Dendritic cell treated with granulocyte-macrophage colony-stimulating factor and Interleukin-4, amounts not matched to agents 40 ng/mL and 50 ng/mL, for 4 days (primary cell): ENCODE data around the gene MRPL45.

Experiments used
- H3K27ac Mint-ChIP-seq: one replicate; pipeline ENCODE4 v1.8.0; 2022; ENCODE audit warnings: mild to moderate bottlenecking, mixed read lengths
- H3K27me3 Mint-ChIP-seq: one replicate; pipeline ENCODE4 v1.8.0; 2022; ENCODE audit warnings: mild to moderate bottlenecking, mixed read lengths
- H3K36me3 Mint-ChIP-seq: one replicate; pipeline ENCODE4 v1.8.0; 2022; ENCODE audit warnings: low read depth, mixed read lengths
- H3K4me1 Mint-ChIP-seq: one replicate; pipeline ENCODE4 v1.8.0; 2022; ENCODE audit warnings: low read depth, mixed read lengths
- H3K4me3 Mint-ChIP-seq: one replicate; pipeline ENCODE4 v1.8.0; 2022; ENCODE audit warnings: mild to moderate bottlenecking, moderate library complexity, mixed read lengths
- H3K9me3 Mint-ChIP-seq: one replicate; pipeline ENCODE4 v1.8.0; 2022; ENCODE audit warnings: mixed read lengths
- intact Hi-C: fragments of 100-400 bp; cut with micrococcal nuclease; formaldehyde crosslinking; loops from one replicate; pipeline ENCODE4 v1.15.0; 2022

MRPL45 gene

DNA sequence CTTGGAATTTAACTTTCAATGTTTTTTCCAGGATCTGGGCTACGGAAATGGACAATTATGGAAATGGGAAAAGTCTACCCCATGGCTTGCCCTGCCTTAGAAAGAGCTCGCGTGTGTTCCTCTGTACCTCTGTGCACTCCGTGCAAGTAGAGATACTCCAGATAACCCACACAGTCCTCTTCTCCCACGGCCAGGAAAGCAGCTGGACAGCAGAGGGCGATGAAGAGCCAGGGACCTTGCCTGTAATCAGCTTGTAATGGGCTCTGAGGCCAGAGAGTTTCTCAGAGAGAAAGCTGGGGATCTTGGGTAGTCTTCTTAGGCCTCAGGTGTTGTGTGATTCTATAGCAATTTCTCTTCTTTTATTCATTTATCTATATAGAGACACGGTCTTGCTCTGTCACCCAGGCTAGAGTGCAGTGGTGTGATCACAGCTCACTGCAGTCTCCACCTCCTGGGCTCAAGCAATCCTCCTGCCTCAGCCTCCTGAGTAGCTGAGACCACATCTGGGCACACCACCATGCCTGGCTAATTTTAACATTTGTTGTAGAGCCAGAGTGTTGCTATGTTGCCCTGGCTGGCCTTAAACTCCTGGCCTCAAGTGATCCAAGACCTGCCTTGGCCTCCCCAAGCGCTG, 52.2 kb downstream of the MRPL45 start:
- no peak overlapping the region for H3K4me3 Mint-ChIP-seq
- H3K27ac Mint-ChIP-seq: no peak overlapping the region
- no peaks in the 10 kb centered on the region for H3K36me3 Mint-ChIP-seq
- intact Hi-C loops: loop anchor here (1.0 to 2.0 kb wide), 2 partner anchors 65 to 136 kb away; no protein-coding TSS in a partner anchor
- H3K4me1 Mint-ChIP-seq: peaks cover 35% of the 10 kb centered on the region
- H3K27me3 Mint-ChIP-seq: no peaks in the 10 kb centered on the region
- no peaks in the 10 kb centered on the region for H3K9me3 Mint-ChIP-seq

DNA sequence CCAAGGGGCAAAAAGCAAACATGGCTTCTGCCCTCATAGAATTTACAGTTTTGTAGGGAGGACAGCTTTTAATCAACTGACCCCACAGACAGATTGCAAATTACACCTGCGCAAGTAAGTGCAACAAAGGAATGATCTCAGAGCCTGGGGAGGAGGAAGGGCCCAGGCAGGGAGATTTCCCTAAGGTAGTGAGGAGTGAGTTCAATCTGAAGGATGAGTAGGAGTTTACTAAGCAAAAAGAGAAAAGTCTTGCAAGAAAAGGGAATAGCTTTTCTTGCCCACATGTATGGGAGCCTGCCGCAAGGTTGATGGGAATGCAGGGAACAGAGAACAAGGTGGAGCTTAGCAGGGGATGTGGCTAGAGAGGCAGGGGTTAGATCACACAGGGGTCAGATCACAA, 53.1 kb downstream of the MRPL45 start:
- Mint-ChIP-seq H3K4me3 (no peak overlapping the region), H3K9me3 (no peaks in the 10 kb centered on the region), H3K27me3 (no peaks in the 10 kb centered on the region), H3K36me3 (no peaks in the 10 kb centered on the region), H3K27ac (no peak overlapping the region), H3K4me1 (peaks cover 43% of the 10 kb centered on the region)
- intact Hi-C loops: loop anchor here (10.0 kb wide), 1 partner anchor 315 kb away; no protein-coding TSS in a partner anchor

DNA sequence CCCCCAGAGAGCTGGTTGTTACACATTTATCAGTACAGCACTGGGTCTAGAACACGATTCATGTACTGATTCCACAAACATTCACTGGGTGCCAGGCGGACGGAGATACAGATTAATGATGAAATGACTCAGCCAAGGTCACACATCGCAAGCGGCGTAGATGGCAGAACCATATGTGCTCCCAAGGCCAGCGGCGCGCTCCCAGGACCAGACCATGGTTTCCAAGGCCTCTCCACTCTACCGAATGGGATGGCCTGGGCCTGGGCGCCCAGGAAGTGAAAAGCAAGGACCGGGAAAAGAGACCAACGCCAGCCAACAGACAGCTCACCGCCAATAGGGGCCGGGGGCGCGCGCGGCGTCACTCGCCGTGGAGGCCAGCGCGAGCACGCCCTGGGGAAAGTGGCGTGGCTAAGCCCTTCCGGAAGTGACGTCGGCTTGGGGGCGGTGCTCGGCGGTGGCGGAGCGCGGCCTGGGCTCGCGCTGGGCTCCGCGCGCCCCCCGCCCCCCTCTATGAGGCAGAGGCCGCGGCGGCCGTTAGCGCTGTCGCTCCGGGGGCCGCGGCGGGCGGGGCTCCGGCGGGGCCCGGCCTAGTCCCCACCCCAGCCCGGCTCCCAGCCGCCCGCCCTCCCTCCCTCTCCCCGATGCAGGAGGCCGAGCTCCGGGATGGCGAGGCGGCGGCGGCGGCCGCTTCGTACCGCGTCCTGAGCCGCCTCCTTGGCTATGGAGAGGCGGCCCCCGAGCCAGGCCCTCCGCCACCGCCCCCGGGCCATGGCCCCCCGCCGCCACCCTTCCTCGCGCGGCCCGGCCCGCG, 54.6 kb downstream of the MRPL45 start, which contains the start of gene SOCS7:
TSS of gene SOCS7 (plus strand) at position 433 of the 811 bp plus-strand sequence. CDS start at position 642, 209 bp downstream.
- intact Hi-C loops: loop anchor here (10.0 kb wide), 1 partner anchor 313 kb away; no protein-coding TSS in a partner anchor
- peak within 1 kb of the TSS; percentile 82 for H3K4me3 Mint-ChIP-seq
- no peaks in the 10 kb centered on the region for H3K9me3 Mint-ChIP-seq
- H3K27ac Mint-ChIP-seq: peak within 1 kb of the TSS; percentile 93
- no peaks in the 10 kb centered on the region for H3K36me3 Mint-ChIP-seq
- peaks cover 55% of the 10 kb centered on the region for H3K4me1 Mint-ChIP-seq
- H3K27me3 Mint-ChIP-seq: no peaks in the 10 kb centered on the region

DNA sequence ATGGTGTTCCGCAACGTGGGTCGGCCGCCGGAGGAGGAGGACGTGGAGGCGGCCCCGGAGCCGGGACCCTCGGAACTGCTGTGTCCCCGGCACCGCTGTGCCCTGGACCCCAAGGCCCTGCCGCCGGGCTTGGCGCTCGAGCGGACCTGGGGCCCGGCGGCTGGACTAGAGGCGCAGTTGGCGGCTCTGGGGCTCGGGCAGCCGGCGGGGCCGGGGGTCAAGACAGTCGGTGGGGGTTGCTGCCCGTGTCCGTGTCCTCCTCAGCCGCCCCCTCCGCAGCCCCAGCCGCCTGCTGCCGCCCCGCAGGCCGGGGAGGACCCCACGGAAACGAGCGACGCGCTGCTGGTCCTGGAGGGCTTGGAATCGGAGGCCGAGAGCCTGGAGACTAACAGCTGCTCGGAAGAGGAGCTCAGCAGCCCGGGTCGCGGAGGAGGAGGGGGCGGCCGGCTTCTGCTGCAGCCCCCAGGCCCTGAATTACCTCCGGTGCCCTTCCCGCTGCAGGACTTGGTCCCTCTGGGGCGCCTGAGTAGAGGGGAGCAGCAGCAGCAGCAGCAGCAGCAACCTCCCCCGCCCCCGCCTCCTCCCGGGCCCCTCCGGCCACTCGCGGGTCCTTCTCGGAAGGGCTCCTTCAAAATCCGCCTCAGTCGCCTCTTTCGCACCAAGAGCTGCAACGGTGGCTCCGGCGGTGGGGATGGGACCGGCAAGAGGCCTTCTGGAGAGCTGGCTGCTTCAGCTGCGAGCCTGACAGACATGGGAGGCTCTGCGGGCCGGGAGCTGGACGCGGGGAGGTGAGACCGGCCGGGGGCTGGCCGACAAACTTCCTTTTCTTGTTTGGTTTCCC, 55.5 kb downstream of the MRPL45 start:
- Mint-ChIP-seq H3K9me3 (no peaks in the 10 kb centered on the region), H3K4me1 (peaks cover 62% of the 10 kb centered on the region), H3K27me3 (no peaks in the 10 kb centered on the region), H3K4me3 (peak overlapping the region; percentile 80), H3K27ac (peak overlapping the region; percentile 41), H3K36me3 (no peaks in the 10 kb centered on the region)
- intact Hi-C loops: loop anchor here (10.0 kb wide), 1 partner anchor 312 kb away; no protein-coding TSS in a partner anchor

DNA sequence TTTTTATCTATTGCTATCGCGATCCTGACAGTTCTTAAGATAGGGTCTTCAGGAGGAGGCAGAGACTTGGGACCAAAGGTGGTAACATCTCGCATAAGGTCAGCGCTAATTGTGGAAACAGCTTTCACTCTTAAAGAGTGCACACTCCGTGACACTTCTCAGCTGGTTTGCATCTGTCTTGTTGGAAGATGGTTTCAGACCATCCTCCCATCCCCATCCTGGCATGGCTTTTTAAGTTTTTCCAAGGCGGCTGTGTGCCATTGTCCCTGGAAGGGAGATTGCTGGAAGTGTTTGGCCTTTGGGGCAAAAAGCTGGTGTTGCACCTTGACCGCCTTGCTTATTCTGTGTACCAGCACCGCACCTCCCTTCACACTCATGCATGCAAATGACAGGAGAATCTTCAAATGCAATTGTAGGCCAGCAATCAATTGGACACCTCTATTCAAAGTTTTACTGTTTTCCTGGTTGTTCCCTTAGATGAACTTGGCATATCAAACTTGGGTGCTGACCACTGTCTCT, 56.2 kb downstream of the MRPL45 start:
- peak overlapping the region; percentile 41 for H3K27ac Mint-ChIP-seq
- no peaks in the 10 kb centered on the region for H3K36me3 Mint-ChIP-seq
- intact Hi-C loops: loop anchor here (10.0 kb wide), 1 partner anchor 312 kb away; no protein-coding TSS in a partner anchor
- H3K4me3 Mint-ChIP-seq: peak overlapping the region; percentile 80
- peaks cover 66% of the 10 kb centered on the region for H3K4me1 Mint-ChIP-seq
- H3K9me3 Mint-ChIP-seq: no peaks in the 10 kb centered on the region
- H3K27me3 Mint-ChIP-seq: no peaks in the 10 kb centered on the region

DNA sequence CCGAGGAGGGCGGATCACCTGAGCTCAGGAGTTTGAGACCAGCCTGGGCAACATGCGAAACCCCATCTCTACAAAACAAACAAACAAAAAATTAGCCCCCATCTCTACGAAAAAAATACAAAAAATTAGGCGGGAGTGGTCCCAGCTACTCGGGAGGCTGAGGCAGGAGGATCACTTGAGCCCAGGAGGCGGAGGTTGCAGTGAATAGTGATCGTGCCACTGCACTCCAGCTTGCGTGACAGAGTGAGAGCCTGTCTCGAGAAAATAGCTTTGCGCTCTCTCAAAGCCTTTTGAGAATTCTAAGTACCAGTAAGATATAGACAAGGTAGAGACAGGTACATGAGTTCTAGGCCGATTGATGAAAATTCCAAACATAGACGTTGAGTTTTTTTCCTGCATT, 56.7 kb downstream of the MRPL45 start:
- Mint-ChIP-seq H3K4me1 (peaks cover 66% of the 10 kb centered on the region), H3K27ac (no peak overlapping the region), H3K36me3 (no peaks in the 10 kb centered on the region), H3K4me3 (peak overlapping the region; percentile 80), H3K9me3 (no peaks in the 10 kb centered on the region), H3K27me3 (no peaks in the 10 kb centered on the region)
- intact Hi-C loops: loop anchor here (10.0 kb wide), 1 partner anchor 311 kb away; no protein-coding TSS in a partner anchor

DNA sequence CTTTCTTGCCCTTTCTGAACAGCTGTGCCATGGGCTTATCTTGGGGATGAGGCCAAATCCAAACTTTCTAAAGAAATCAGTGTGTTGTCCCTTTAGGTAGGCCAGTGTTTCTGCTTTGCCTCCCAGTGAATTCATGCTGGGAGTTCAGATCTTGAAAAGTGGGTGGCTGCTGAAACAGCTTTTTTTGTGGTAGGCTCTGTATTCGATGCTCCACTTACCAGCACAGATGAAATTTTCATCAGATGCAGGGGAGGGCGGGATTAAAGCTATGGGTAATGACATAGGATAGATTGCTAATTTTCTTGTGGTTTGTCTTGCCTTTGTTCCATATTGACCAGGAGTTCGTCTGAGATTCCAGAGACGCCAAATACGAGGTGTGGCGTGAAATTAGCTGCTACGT, 57.5 kb downstream of the MRPL45 start:
- no peaks in the 10 kb centered on the region for H3K9me3 Mint-ChIP-seq
- H3K4me1 Mint-ChIP-seq: peaks cover 60% of the 10 kb centered on the region
- no peaks in the 10 kb centered on the region for H3K27me3 Mint-ChIP-seq
- H3K4me3 Mint-ChIP-seq: no peak overlapping the region
- no peak overlapping the region for H3K27ac Mint-ChIP-seq
- H3K36me3 Mint-ChIP-seq: no peaks in the 10 kb centered on the region
- intact Hi-C loops: loop anchor here (10.0 kb wide), 1 partner anchor 310 kb away; no protein-coding TSS in a partner anchor

DNA sequence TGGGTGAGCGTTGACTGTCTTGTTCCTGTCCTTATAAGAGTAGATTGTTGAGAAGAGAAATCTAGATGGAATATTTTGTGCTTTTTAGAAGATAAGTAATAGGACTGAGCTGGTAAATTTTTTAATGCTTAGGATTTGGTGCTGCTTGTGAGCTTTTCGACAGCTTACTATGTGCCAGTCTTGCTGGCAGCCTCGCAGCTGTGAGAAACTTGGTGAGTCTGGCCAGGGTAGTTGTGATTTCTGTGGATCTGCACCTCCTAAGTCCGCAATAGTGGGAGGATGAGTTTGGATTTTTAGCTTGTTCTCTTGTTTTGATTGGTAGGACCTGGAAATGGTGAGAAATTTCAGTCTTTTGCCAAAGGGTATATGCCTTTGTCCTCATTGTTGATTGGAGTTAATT, 58.3 kb downstream of the MRPL45 start:
- H3K9me3 Mint-ChIP-seq: no peaks in the 10 kb centered on the region
- H3K27ac Mint-ChIP-seq: no peak overlapping the region
- H3K4me1 Mint-ChIP-seq: peaks cover 57% of the 10 kb centered on the region

DNA sequence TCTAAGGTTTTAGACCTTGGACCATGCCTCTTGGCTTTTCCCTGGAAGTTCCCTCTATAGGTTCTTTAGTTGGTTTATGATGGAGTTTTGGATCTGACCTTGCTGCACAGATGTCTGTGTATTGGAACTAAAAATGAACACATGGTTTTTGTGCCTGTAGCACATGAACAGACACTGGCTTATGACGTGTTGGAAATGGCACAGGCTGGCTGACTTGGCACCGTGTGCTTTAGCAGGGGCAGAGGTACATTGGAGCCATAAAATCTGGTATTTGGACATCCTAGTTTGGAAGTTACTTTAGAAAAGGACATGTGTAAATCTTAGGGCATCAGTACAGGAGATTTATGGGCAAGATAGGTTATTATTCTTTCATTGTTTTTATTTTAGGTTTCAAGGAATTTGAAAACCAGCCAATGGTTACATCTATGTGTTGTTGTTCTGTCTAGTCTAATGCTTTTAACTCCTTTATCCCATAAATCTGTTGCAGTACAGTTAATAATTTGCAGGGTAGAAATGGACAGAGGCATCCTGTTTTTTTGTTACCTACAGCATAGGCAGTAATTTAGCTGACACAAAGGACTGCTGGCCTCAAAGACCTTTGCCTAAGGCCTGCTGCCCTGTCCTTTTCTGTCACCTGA, 60.6 kb downstream of the MRPL45 start:
- intact Hi-C loops: loop anchor here (10.0 kb wide), 1 partner anchor 307 kb away; no protein-coding TSS in a partner anchor
- no peaks in the 10 kb centered on the region for H3K9me3 Mint-ChIP-seq
- peaks cover 46% of the 10 kb centered on the region for H3K4me1 Mint-ChIP-seq
- H3K4me3 Mint-ChIP-seq: no peak overlapping the region
- no peak overlapping the region for H3K27ac Mint-ChIP-seq
- peaks cover 14% of the 10 kb centered on the region for H3K36me3 Mint-ChIP-seq
- no peaks in the 10 kb centered on the region for H3K27me3 Mint-ChIP-seq

More for the DNA sequence above, 58.3 kb downstream of the MRPL45 start:
- Mint-ChIP-seq H3K4me3 (no peak overlapping the region), H3K27me3 (no peaks in the 10 kb centered on the region), H3K36me3 (no peaks in the 10 kb centered on the region)
- intact Hi-C loops: loop anchor here (10.0 kb wide), 1 partner anchor 310 kb away; no protein-coding TSS in a partner anchor

DNA sequence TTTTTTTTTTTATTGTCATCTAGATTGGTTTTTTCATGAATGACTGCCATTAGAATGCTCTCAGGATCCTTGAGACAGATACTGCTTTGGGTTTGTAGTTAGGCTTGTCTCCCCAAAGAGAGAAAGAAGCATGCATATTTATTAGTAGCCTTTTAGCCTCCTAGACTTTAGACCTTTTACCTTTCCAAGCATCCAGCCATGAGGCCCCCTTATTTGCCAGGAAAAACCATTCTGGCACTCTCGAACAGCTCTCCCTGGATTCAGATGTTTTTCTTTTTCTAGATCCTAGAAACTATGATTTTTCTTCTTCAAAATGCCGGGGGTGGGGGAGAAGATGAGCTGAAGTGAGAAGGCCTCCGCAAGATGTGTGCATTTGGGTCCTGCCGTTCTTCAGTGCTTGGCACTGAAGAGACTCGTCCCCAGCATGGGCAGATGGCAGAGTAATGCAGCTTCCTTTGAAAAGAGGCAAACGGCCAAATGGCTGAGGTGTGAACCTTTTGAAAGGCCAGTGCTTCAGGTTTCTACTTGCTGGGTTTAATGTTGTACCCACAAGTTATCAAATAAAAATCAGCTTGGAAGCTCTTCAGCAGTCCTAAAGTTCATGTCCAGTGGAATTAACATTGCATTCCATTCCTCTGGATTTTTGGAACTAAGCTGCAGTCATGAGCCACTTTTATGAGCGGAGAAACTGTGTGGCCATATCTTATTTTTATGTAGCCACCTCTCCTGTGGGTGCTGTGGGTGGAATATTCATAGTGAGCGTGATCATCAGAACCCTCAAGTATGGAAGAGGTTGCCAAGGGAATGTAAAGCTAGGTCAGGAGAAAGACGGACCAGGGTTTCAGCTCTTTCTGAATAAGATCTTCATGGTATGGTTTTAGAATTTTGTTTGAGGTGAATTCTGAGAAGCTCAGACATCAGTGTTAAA, 61.9 kb downstream of the MRPL45 start:
- Mint-ChIP-seq H3K36me3 (peaks cover 25% of the 10 kb centered on the region), H3K9me3 (no peaks in the 10 kb centered on the region), H3K27me3 (no peaks in the 10 kb centered on the region), H3K27ac (no peak overlapping the region), H3K4me3 (no peak overlapping the region), H3K4me1 (peaks cover 34% of the 10 kb centered on the region)
- intact Hi-C loops: loop anchor here (10.0 kb wide), 1 partner anchor 306 kb away; no protein-coding TSS in a partner anchor

DNA sequence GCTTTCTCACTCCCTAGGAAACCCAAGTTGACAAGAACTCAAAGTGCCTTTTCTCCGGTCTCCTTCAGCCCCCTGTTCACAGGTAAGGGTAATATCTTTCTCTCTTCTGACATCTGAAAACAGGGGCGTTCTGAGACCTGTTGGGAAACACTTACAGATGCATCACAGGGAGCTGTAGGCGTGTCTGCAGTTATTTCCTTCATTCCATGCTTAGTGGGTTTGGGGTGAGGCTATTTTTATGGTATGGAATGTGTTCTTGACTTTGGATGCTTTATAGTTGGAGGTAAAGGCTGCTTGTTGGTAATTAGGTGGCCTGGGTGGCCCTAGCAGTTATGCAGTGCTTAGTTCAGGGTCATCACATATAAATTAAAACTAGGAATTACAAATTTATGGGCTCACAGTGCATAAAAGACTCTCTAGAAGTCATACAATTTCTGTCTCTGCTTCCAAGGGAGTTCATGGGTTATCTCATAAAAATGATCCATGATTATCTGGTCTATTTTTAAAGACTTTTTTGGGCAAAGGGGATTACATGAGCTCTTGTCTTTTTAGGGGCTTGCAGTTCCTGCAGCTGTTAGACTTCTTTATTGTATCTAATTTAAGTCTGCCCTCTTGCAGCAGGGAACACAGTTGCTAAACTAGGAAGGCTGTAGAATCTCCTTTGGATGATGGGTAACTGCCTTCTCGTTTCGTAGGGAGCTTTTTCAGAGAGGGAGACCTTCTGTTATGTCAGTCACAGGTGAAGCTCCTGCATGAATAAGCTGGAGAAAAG, 64.9 kb downstream of the MRPL45 start:
- no peak overlapping the region for H3K4me3 Mint-ChIP-seq
- intact Hi-C loops: no loop called here
- H3K36me3 Mint-ChIP-seq: peaks cover 52% of the 10 kb centered on the region
- no peaks in the 10 kb centered on the region for H3K27me3 Mint-ChIP-seq
- H3K9me3 Mint-ChIP-seq: no peaks in the 10 kb centered on the region
- no peak overlapping the region for H3K27ac Mint-ChIP-seq
- H3K4me1 Mint-ChIP-seq: peaks cover 8% of the 10 kb centered on the region
